HG02623 (cell line): ENCODE data around the gene CNTNAP5.

Experiments used
- ATAC-seq: cut with Tn5 transposase; IDR thresholded peaks from one replicate; pipeline ENCODE4 v1.9.1; 2021; ENCODE audit warnings: moderate library complexity; ENCODE audit not compliant: unreplicated experiment

The CNTNAP5 gene

GRCh38 chr2:124877141-124877577 lies 852.1 kb downstream of the CNTNAP5 start:
- ATAC-seq = no peak

- ATAC-seq = no peak
These were observed 854.6 kb downstream of the CNTNAP5 start for GRCh38 chr2:124879640-124880039.

GRCh38 chr2:124880995-124881394 lies 855.9 kb downstream of the CNTNAP5 start:
- no peak for ATAC-seq

GRCh38 chr2:124882423-124882822 lies 857.3 kb downstream of the CNTNAP5 start:
- ATAC-seq = no peak

GRCh38 chr2:124883595-124883994 lies 858.5 kb downstream of the CNTNAP5 start:
- no peak for ATAC-seq

- no peak for ATAC-seq
These were observed 859.2 kb downstream of the CNTNAP5 start for GRCh38 chr2:124884315-124884714.

GRCh38 chr2:124886216-124886615 lies 861.1 kb downstream of the CNTNAP5 start:
- ATAC-seq = no peak

- ATAC-seq = no peak
These were observed 862.4 kb downstream of the CNTNAP5 start for GRCh38 chr2:124887466-124887865.

- ATAC-seq = no peak
These were observed 863.3 kb downstream of the CNTNAP5 start for GRCh38 chr2:124888431-124888830.

GRCh38 chr2:124894199-124894598 lies 869.1 kb downstream of the CNTNAP5 start:
- no peak for ATAC-seq

- ATAC-seq = no peak
These were observed 873.7 kb downstream of the CNTNAP5 start for GRCh38 chr2:124898827-124899226.

GRCh38 chr2:124908411-124908810 lies 883.3 kb downstream of the CNTNAP5 start:
- ATAC-seq = no peak

GRCh38 chr2:124911560-124911959 lies 886.5 kb downstream of the CNTNAP5 start:
- ATAC-seq = no peak

GRCh38 chr2:124913868-124914267 lies 888.8 kb downstream of the CNTNAP5 start:
- no peak for ATAC-seq

GRCh38 chr2:124915567-124915966 lies 890.5 kb downstream of the CNTNAP5 start:
- ATAC-seq = no peak

- no peak for ATAC-seq
These were observed 894.2 kb downstream of the CNTNAP5 start for GRCh38 chr2:124919296-124919695.

- ATAC-seq = no peak
These were observed 895.4 kb downstream of the CNTNAP5 start for GRCh38 chr2:124920448-124920847.

- ATAC-seq = no peak
These were observed 896.1 kb downstream of the CNTNAP5 start for GRCh38 chr2:124921191-124921590.

- no peak for ATAC-seq
These were observed 898.0 kb downstream of the CNTNAP5 start for GRCh38 chr2:124923097-124923496.

GRCh38 chr2:124933883-124934282 lies 908.8 kb downstream of the CNTNAP5 start:
- no peak for ATAC-seq

GRCh38 chr2:124953921-124954320 lies 928.8 kb downstream of the CNTNAP5 start:
- ATAC-seq = no peak

GRCh38 chr2:124959581-124959980 lies 934.5 kb downstream of the CNTNAP5 start:
- no peak for ATAC-seq

- no peak for ATAC-seq
These were observed 936.0 kb downstream of the CNTNAP5 start for GRCh38 chr2:124961132-124961531.
